ENCODE data around the gene FBXL13.
"Not testable (repeated sequence)": the region's sequence is repeated elsewhere in the genome, so short reads cannot be mapped to it uniquely, and the experiment has no call there.

Gene FBXL13

GRCh38 chr7:102933763-102934162, 140.8 kb downstream of the FBXL13 start:
- DNase-seq, result no peak

GRCh38 chr7:102931757-102932156, 142.8 kb downstream of the FBXL13 start:
- no peak for DNase-seq

GRCh38 chr7:102927312-102927933, 147.2 kb downstream of the FBXL13 start:
- no peak for DNase-seq

- DNase-seq, result no peak
These were observed 147.8 kb downstream of the FBXL13 start for GRCh38 chr7:102926783-102927140.

- DNase-seq, result no peak
These were observed 148.4 kb downstream of the FBXL13 start for GRCh38 chr7:102925976-102926782.

- DNase-seq, result no peak
These were observed 155.8 kb downstream of the FBXL13 start for GRCh38 chr7:102918845-102919244.

GRCh38 chr7:102917436-102918353, 156.9 kb downstream of the FBXL13 start:
- DNase-seq, result no peak

- DNase-seq, result no peak
These were observed 157.7 kb downstream of the FBXL13 start for GRCh38 chr7:102916881-102917280.

- DNase-seq, result no peak
These were observed 158.2 kb downstream of the FBXL13 start for GRCh38 chr7:102916426-102916825.

- DNase-seq, result no peak
These were observed 160.0 kb downstream of the FBXL13 start for GRCh38 chr7:102914585-102914984.

- no peak for DNase-seq
These were observed 160.8 kb downstream of the FBXL13 start for GRCh38 chr7:102913826-102914225.

- no peak for DNase-seq
These were observed 161.9 kb downstream of the FBXL13 start, which contains the start of gene LRRC17 for GRCh38 chr7:102912742-102913141. TSS of gene LRRC17 (plus strand) at chr7:102913000. CDS start at chr7:102933914, 20,914 bp downstream.

GRCh38 chr7:102908676-102909075, 165.9 kb downstream of the FBXL13 start:
- no peak for DNase-seq

GRCh38 chr7:102903576-102903975, 171.0 kb downstream of the FBXL13 start:
- DNase-seq, result not testable (repeated sequence)

- DNase-seq, result not testable (repeated sequence)
These were observed 172.5 kb downstream of the FBXL13 start for GRCh38 chr7:102902052-102902451.

GRCh38 chr7:102898532-102898859, 176.1 kb downstream of the FBXL13 start:
- DNase-seq, result no peak

GRCh38 chr7:102897856-102898531, 176.6 kb downstream of the FBXL13 start:
- DNase-seq, result no peak

- DNase-seq, result no peak
These were observed 177.4 kb downstream of the FBXL13 start for GRCh38 chr7:102897211-102897631.

- DNase-seq, result no peak
These were observed 178.0 kb downstream of the FBXL13 start for GRCh38 chr7:102896585-102896984.

GRCh38 chr7:102895602-102896001, 179.0 kb downstream of the FBXL13 start:
- no peak for DNase-seq

- DNase-seq, result no peak
These were observed 181.8 kb downstream of the FBXL13 start for GRCh38 chr7:102892631-102893278.

- no peak for DNase-seq
These were observed 182.8 kb downstream of the FBXL13 start for GRCh38 chr7:102891693-102892261.
